Ovary (tissue), 9 donors: ENCODE data around the gene UPB1. TPM values are rescaled to one million over a fixed set of nuclear protein-coding genes. Genes with fewer than 3 reads are reported as not detected.

Experiments used
- DNase-seq, 5 donors: peaks; one replicate each; pipeline ENCODE4 v3.0.0-alpha.2; 2019 to 2020
- H3K27ac ChIP-seq, 2 donors: fragments of 200-600 bp; one replicate each; pipeline versions ENCODE4 v1.5.1 to v1.8.0; 2019 to 2022
- H3K27me3 ChIP-seq: fragments of 200-600 bp; one replicate; pipeline ENCODE4 v1.8.0; 2022
- H3K36me3 ChIP-seq: fragments of 200-600 bp; sonication (generic); one replicate; pipeline ENCODE4 v1.5.1; 2019
- H3K4me1 ChIP-seq: one replicate; pipeline ENCODE4 v1.8.1; 2013; ENCODE audit warnings: mild to moderate bottlenecking, moderate library complexity; ENCODE audit not compliant: insufficient read depth
- H3K4me3 ChIP-seq: fragments of 200-600 bp; sonication (generic); one replicate; pipeline ENCODE4 v1.5.1; 2017
- H3K9me3 ChIP-seq, 2 donors: fragments of 200-600 bp in 1 of 2; sonication (generic) in 1 of 2; one replicate each; pipeline versions ENCODE4 v1.5.1 to v1.8.1; 2013 to 2019; ENCODE audit warnings: mild to moderate bottlenecking in 1 of 2, moderate library complexity in 1 of 2
- EP300 ChIP-seq: sonication (generic); formaldehyde crosslinking; IDR thresholded peaks from one replicate; pipeline ENCODE4 v1.6.1; 2017; ENCODE audit warnings: antibody characterized with exemption
- POLR2A ChIP-seq: fragments of 450-650 bp; IDR thresholded peaks from one replicate; pipeline ENCODE4 v1.6.1; 2017; ENCODE audit warnings: antibody characterized with exemption, mild to moderate bottlenecking, moderate library complexity
- WGBS, 3 donors: extraction: QIAGEN DNeasy Blood & Tissue Kit in 1 of 3; methylation state at CpG; one replicate each; pipeline versions ENCODE4 v1.1.5 to v1.1.7; 2013 to 2017; 5-methylcytosine and 5-hydroxymethylcytosine counted together
- intact Hi-C, 4 donors: fragments of 100-400 bp; cut with DNase I; formaldehyde crosslinking; loops; one replicate each; pipeline versions ENCODE4 v1.11.0 to v1.15.1; 2022 to 2023
- polyA plus RNA-seq, 2 donors: library from polyadenylated mRNA; stranded (reverse); fragments of 200-250 nt in 1 of 2; fragments of 350-450 nt in 1 of 2; fragmentation: Illumina TruSeq in 1 of 2; extraction: RNeasy Lipid Tissue Mini Kit (QIAGEN cat#74804) in 1 of 2; gene quantifications; one replicate each; pipeline ENCODE4 v1.2.3, GENCODE V29; 2013 to 2014
- total RNA-seq, 7 donors: library from RNA; depleted of rRNA in 2 of 7; stranded (reverse); fragments of >200 nt in 2 of 7; fragmentation: NEBNext Ultra II Directional in 3 of 7; extraction: Animal tissue kit (Norgen Biotek cat#: 25700) in 3 of 7; gene quantifications; one replicate each; pipeline versions ENCODE4 v1.1.0 to v1.2.4, GENCODE V29; 2016 to 2023
- TF ChIP-seq, protein P1 (sequence below), 3 donors: fragments of 450-650 bp in 2 of 3; fragments of 200-600 bp in 1 of 3; IDR thresholded peaks; one replicate each; pipeline versions ENCODE4 v1.5.1 to v1.8.0; 2016 to 2022; ENCODE audit warnings: antibody characterized with exemption in 3 of 3, mild to moderate bottlenecking in 1 of 3
- donor health status: DM: no; HTN: no; CAD: no; lungs with moderate emphysema.
- donor health status: DM: no; HTN: no; CAD: no.
- donor health status: Bipolar disorder and iron deficiency.
- donor health status: DM: yes; HTN: yes; CAD: no.
- donor health status: DM: no; HTN: no; CAD: no.
- donor health status: DM: yes; HTN: yes; CAD: no.

UPB1 gene
- total and polyA plus RNA-seq, 9 donors: 0.15 to 1.2 (median 0.33) TPM; not detected in 2

DNA sequence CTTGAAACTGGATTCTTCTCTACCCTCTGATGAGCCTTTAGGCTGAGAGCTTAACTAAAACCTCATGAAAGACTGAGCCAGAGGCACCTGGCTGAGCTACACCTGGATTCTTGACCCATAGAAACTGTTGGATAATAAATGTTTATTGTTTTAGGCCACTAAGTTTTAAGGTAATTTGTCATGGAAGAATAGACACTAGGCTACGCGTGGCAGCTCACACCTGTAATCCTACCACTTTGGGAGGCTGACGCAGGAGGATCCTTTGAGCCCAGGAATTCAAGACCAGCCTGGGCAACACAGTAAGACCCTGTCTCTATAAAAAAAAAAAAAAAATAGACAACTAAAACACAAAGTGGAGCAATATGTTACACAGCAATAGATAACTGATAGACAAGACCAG lies 29.2 kb upstream of the UPB1 start:
- no peak overlapping the region for H3K27ac ChIP-seq
- intact Hi-C loops: no loop called here
- WGBS, 3 donors: 98 to 99% (median 99%) methylated on average over 3 of the region's 3 CpGs
- H3K27me3 ChIP-seq: no peaks in the 10 kb centered on the region
- H3K36me3 ChIP-seq: no peaks in the 10 kb centered on the region
- no peaks in the 10 kb centered on the region for H3K9me3 ChIP-seq
- DNase-seq: no peak
- TF ChIP-seq EP300 (no peak), POLR2A (no peak)
- TF ChIP-seq, protein P1, sequence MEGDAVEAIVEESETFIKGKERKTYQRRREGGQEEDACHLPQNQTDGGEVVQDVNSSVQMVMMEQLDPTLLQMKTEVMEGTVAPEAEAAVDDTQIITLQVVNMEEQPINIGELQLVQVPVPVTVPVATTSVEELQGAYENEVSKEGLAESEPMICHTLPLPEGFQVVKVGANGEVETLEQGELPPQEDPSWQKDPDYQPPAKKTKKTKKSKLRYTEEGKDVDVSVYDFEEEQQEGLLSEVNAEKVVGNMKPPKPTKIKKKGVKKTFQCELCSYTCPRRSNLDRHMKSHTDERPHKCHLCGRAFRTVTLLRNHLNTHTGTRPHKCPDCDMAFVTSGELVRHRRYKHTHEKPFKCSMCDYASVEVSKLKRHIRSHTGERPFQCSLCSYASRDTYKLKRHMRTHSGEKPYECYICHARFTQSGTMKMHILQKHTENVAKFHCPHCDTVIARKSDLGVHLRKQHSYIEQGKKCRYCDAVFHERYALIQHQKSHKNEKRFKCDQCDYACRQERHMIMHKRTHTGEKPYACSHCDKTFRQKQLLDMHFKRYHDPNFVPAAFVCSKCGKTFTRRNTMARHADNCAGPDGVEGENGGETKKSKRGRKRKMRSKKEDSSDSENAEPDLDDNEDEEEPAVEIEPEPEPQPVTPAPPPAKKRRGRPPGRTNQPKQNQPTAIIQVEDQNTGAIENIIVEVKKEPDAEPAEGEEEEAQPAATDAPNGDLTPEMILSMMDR (IDR thresholded peaks at IDR 0.05): no peak
- no peak overlapping the region for H3K4me3 ChIP-seq
- peaks cover 10% of the 10 kb centered on the region for H3K4me1 ChIP-seq

DNA sequence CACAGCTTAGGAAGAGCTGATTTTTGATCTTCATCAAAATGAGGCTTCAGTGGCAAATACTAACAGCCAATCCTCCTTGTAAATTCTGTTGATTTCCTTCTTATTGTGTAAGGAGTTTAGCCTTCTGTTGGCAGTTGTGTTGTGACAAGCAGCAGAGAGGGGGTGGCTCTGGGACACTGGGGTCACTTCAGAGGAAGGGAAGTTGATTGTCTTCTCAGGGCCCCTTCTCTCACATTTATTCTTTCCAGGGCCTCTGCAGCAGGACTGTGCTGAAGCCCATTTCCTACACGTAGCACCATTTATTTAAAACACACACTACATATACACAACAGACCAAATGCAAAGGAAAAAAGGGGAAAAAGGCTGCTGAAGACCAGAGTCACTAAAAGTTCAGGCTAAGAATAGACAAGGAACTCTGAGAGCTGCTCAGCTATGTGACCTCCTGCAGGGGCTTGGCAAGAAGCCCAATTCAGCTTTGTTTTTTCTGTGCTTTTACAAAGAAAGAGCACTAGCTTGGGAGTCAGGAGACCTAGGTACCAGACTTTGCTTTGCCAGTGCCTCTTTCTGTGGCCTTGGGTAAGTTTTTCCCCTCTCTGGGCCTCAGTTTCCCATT lies 28.3 kb upstream of the UPB1 start:
- 10 to 22% (median 13%) methylated on average over 1 of the region's 1 CpG for WGBS, 3 donors
- Histone ChIP-seq H3K27ac (peak overlapping the region in 1 of 2 donors; percentile 27), H3K36me3 (no peaks in the 10 kb centered on the region), H3K4me3 (no peak overlapping the region), H3K4me1 (peaks cover 11% of the 10 kb centered on the region), H3K9me3 (no peaks in the 10 kb centered on the region), H3K27me3 (no peaks in the 10 kb centered on the region)
- intact Hi-C loops: no loop called here
- TF ChIP-seq EP300: no peak
- no peak for TF ChIP-seq POLR2A
- peak; percentile 35 to 58 (median 36) for DNase-seq

DNA sequence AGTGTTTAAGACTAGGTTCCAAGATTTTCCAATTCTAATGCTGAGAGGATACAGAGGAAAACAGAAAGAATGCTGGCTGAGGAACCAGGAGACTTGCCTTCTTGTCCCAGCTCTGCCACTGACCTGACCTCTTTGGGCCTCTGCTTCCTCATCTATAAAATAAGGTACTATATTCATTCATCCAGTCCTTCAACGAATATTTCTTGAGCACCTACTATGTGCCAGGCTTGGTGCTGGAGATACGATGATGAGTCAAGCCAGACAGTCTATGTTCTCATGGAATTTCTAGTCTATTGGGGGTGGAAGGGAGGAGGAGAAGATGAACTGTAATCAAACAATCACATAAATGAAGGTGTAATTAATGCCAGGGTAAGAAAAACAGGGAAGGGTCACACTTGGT lies 27.8 kb upstream of the UPB1 start:
- intact Hi-C loops: no loop called here
- WGBS, 3 donors: 63 to 70% (median 63%) methylated on average over 2 of the region's 2 CpGs
- no peak overlapping the region for H3K27ac ChIP-seq

DNA sequence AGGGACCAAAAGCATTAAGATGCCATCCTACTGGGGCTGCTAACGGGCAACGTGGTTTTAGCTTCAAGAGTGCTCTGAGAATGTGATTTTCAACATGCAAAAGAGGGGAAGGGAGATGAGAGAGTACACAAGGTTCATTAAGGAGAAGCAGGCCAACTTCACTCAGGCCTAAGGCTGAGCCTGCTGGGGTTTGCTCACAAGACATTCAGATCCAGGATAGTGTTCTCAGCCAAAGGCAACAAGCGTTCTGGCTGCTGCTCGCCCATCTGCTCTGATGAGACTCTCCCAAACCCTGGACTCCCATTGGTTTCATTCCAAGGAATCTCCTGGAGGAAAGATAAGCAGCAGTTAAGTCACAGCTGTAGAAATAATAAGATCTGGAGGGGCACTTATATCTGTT lies 23.6 kb upstream of the UPB1 start:
- WGBS, 3 donors: 9 to 18% (median 15%) methylated on average over 4 of the region's 4 CpGs
- intact Hi-C loops: no loop called here
- Histone ChIP-seq H3K4me3 (no peak overlapping the region), H3K27me3 (no peaks in the 10 kb centered on the region), H3K36me3 (no peaks in the 10 kb centered on the region), H3K27ac (no peak overlapping the region), H3K9me3 (no peaks in the 10 kb centered on the region), H3K4me1 (peaks cover 9% of the 10 kb centered on the region)
- DNase-seq: peak; percentile 51 to 76 (median 61)
- TF ChIP-seq, protein P1 (IDR thresholded peaks at IDR 0.05): no peak
- TF ChIP-seq EP300 (no peak), POLR2A (no peak)

More for the DNA sequence above, 27.8 kb upstream of the UPB1 start:
- H3K4me3 ChIP-seq: no peak overlapping the region
- peaks cover 14% of the 10 kb centered on the region for H3K4me1 ChIP-seq
- H3K27me3 ChIP-seq: no peaks in the 10 kb centered on the region
- no peaks in the 10 kb centered on the region for H3K36me3 ChIP-seq
- TF ChIP-seq EP300 (no peak), POLR2A (no peak)
- TF ChIP-seq, protein P1 (IDR thresholded peaks at IDR 0.05): no peak
- H3K9me3 ChIP-seq: no peaks in the 10 kb centered on the region
- DNase-seq: no peak

DNA sequence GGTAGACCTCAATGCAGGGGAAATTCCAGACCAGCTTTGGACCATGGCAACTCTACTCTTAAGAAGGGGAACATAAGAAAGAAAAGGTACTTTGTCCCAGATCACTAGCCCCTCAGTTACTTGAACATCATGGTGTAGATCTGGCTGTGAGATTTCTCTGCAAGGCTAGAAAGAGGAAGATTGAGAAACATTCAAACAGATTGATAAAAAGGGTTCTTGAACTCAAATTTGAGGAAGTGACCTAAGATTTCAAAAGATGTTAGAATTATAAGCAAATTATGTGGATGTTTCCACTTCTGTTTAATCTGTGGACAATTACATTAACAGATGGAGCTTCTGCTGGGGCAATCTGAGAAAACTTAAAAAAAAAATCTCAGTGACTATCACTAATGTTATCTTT lies 21.8 kb upstream of the UPB1 start:
- peaks cover 7% of the 10 kb centered on the region for H3K4me1 ChIP-seq
- H3K27me3 ChIP-seq: no peaks in the 10 kb centered on the region
- no peaks in the 10 kb centered on the region for H3K9me3 ChIP-seq
- intact Hi-C loops: no loop called here
- no peak for DNase-seq
- no peak for TF ChIP-seq EP300
- TF ChIP-seq, protein P1 (IDR thresholded peaks at IDR 0.05): no peak
- TF ChIP-seq POLR2A: no peak
- no peak overlapping the region for H3K27ac ChIP-seq
- H3K4me3 ChIP-seq: no peak overlapping the region
- H3K36me3 ChIP-seq: no peaks in the 10 kb centered on the region
